H1 (cell line): ENCODE data around the gene TCF25. TPM values are rescaled to one million over a fixed set of nuclear protein-coding genes. Genes with fewer than 3 reads are reported as not detected.
A peak's percentile ranks its signal among the peaks of the same experiment; 100 is the strongest.

ENCODE experiments used
- CTCF ChIA-PET: fragments of 300-600 bp; sonication (Branson Sonifier 250); formaldehyde crosslinking; loops from one replicate; lab custom pipeline; 2021; ENCODE audit not compliant: partially characterized antibody; lab: Charles Lee
- POLR2A ChIA-PET: fragments of 300-600 bp; sonication (Branson Sonifier 250); formaldehyde crosslinking; loops from one replicate; lab custom pipeline; 2021; ENCODE audit warnings: inconsistent platforms; ENCODE audit not compliant: partially characterized antibody; lab: Charles Lee
- DNase-seq, 2 experiments: peaks; one replicate each; pipeline versions ENCODE4 v3.0.0 to v3.0.0-alpha.2; 2010 to 2022; ENCODE audit warnings: low spot score in 2 of 2, low read depth in 1 of 2, mixed read lengths in 1 of 2
- FAIRE-seq: peaks from 2 replicates; lab custom pipeline; 2011; peaks lifted over from hg19 to GRCh38; lab: Jason Lieb, UNC
- H2AFZ ChIP-seq: 2 replicates; pipeline ENCODE4 v1.8.1; 2012; ENCODE audit warnings: low read length, inconsistent platforms
- H2AK5ac ChIP-seq: 2 replicates; pipeline ENCODE4 v1.6.1; 2013; ENCODE audit warnings: low read depth, low read length
- H2BK120ac ChIP-seq: replicated peaks from 2 replicates; pipeline ENCODE3; 2013; ENCODE audit warnings: low read depth, low read length, inconsistent platforms
- H2BK12ac ChIP-seq: 2 replicates; pipeline ENCODE4 v1.6.1; 2013; ENCODE audit warnings: low read depth, low read length
- H2BK15ac ChIP-seq: 2 replicates; pipeline ENCODE4 v1.6.1; 2013; ENCODE audit warnings: low read length
- H2BK20ac ChIP-seq: 2 replicates; pipeline ENCODE4 v1.6.1; 2013; ENCODE audit warnings: low read length
- H2BK5ac ChIP-seq: 2 replicates; pipeline ENCODE4 v1.6.1; 2013; ENCODE audit warnings: low read depth, low read length
- H3K14ac ChIP-seq: 2 replicates; pipeline ENCODE4 v1.6.1; 2013; ENCODE audit warnings: inconsistent platforms; ENCODE audit not compliant: insufficient read length
- H3K18ac ChIP-seq: 2 replicates; pipeline ENCODE4 v1.6.1; 2013; ENCODE audit warnings: low read length; ENCODE audit errors: extremely low read depth
- H3K23ac ChIP-seq: 2 replicates; pipeline ENCODE4 v1.6.1; 2013; ENCODE audit warnings: inconsistent platforms; ENCODE audit not compliant: insufficient read length
- H3K23me2 ChIP-seq: 2 replicates; pipeline ENCODE4 v1.6.1; 2013; ENCODE audit warnings: low read depth, low read length
- H3K27ac ChIP-seq: 2 replicates; pipeline ENCODE4 v1.6.1; 2011; ENCODE audit warnings: low read depth, low read length, inconsistent platforms
- H3K27me3 ChIP-seq, 4 experiments: replicated peaks in 1 of 4; 1 replicate in 1 of 4; 2 replicates in 3 of 4; pipeline versions ENCODE4 v1.6.1 to v1.8.1; 2011 to 2013; ENCODE audit warnings: low read length in 3 of 4, mild to moderate bottlenecking in 3 of 4, inconsistent platforms in 2 of 4, mixed read lengths in 2 of 4, moderate library complexity in 1 of 4; ENCODE audit not compliant: control insufficient read depth in 3 of 4, insufficient read depth in 3 of 4; ENCODE audit errors: extremely low read depth in 1 of 4
- H3K36me3 ChIP-seq, 4 experiments: 2 replicates each; pipeline versions ENCODE4 v1.6.1 to v1.8.1; 2011 to 2013; ENCODE audit warnings: mild to moderate bottlenecking in 4 of 4, low read length in 3 of 4, moderate library complexity in 2 of 4, control low read depth in 1 of 4, inconsistent platforms in 1 of 4; ENCODE audit not compliant: insufficient read depth in 4 of 4, control insufficient read depth in 2 of 4
- H3K4ac ChIP-seq: replicated peaks from 2 replicates; pipeline ENCODE3; 2013; ENCODE audit warnings: low read length, low read depth, mixed read lengths, inconsistent platforms; ENCODE audit not compliant: insufficient read length
- H3K4me1 ChIP-seq, 4 experiments: replicated peaks in 1 of 4; 1 replicate in 1 of 4; 2 replicates in 3 of 4; pipeline versions ENCODE4 v1.6.1 to v1.8.1; 2011 to 2013; ENCODE audit warnings: low read length in 3 of 4, inconsistent platforms in 2 of 4, mixed read lengths in 1 of 4; ENCODE audit not compliant: insufficient read depth in 4 of 4, control insufficient read depth in 3 of 4
- H3K4me2 ChIP-seq, 2 experiments: 2 replicates each; pipeline versions ENCODE4 v1.6.1 to v1.8.1; 2011 to 2013; ENCODE audit warnings: low read depth in 2 of 2, low read length in 2 of 2, control low read depth in 1 of 2, inconsistent platforms in 1 of 2, mild to moderate bottlenecking in 1 of 2; ENCODE audit not compliant: insufficient read depth in 1 of 2
- H3K4me3 ChIP-seq, 4 experiments: fragments of 200-600, 300-600 bp in 1 of 4; sonication (generic), shearing (Covaris generic), sonication (Bioruptor Twin) in 1 of 4; 2 replicates each; pipeline versions ENCODE4 v1.5.1 to v1.8.1; 2011 to 2016; ENCODE audit warnings: low read length in 4 of 4, low read depth in 3 of 4, control low read depth in 2 of 4, inconsistent platforms in 2 of 4, mild to moderate bottlenecking in 2 of 4, mixed read lengths in 1 of 4, moderate library complexity in 1 of 4; ENCODE audit not compliant: insufficient read depth in 2 of 4; ENCODE audit errors: extremely low read depth in 1 of 4
- H3K56ac ChIP-seq: replicated peaks from 2 replicates; pipeline ENCODE3; 2013; ENCODE audit warnings: low read depth, mild to moderate bottlenecking, mixed read lengths, low read length, inconsistent platforms; ENCODE audit not compliant: insufficient read length
- H3K79me1 ChIP-seq: 2 replicates; pipeline ENCODE4 v1.6.1; 2013; ENCODE audit warnings: low read depth, low read length, control low read depth
- H3K79me2 ChIP-seq, 2 experiments: 2 replicates each; pipeline versions ENCODE4 v1.6.1 to v1.8.1; 2012 to 2013; ENCODE audit warnings: low read length in 2 of 2, mild to moderate bottlenecking in 2 of 2, inconsistent platforms in 1 of 2; ENCODE audit not compliant: insufficient read depth in 2 of 2, control insufficient read depth in 1 of 2
- H3K9ac ChIP-seq, 4 experiments: replicated peaks in 1 of 4; 1 replicate in 1 of 4; 2 replicates in 3 of 4; pipeline versions ENCODE4 v1.6.1 to v1.8.1; 2011 to 2013; ENCODE audit warnings: low read depth in 3 of 4, low read length in 3 of 4, control low read depth in 2 of 4, mild to moderate bottlenecking in 2 of 4, moderate library complexity in 2 of 4, inconsistent platforms in 1 of 4; ENCODE audit errors: extremely low read depth in 1 of 4
- H3K9me3 ChIP-seq, 2 experiments: 2 replicates each; pipeline versions ENCODE4 v1.6.1 to v1.8.1; 2012 to 2013; ENCODE audit warnings: mild to moderate bottlenecking in 2 of 2, moderate library complexity in 2 of 2, control low read depth in 1 of 2, inconsistent platforms in 1 of 2, low read depth in 1 of 2, low read length in 1 of 2, mixed read lengths in 1 of 2; ENCODE audit not compliant: insufficient read depth in 2 of 2
- H4K20me1 ChIP-seq, 2 experiments: replicated peaks in 1 of 2; 2 replicates each; pipeline versions ENCODE3 to v1.8.1; 2011 to 2013; ENCODE audit warnings: inconsistent platforms in 2 of 2, low read length in 2 of 2, mild to moderate bottlenecking in 1 of 2; ENCODE audit not compliant: insufficient read depth in 2 of 2, control insufficient read depth in 1 of 2
- H4K5ac ChIP-seq: 2 replicates; pipeline ENCODE4 v1.6.1; 2013; ENCODE audit warnings: low read length, low read depth, mixed read lengths, inconsistent platforms; ENCODE audit not compliant: insufficient read length
- H4K8ac ChIP-seq: 2 replicates; pipeline ENCODE4 v1.8.0; 2013; ENCODE audit warnings: mild to moderate bottlenecking, moderate library complexity, low read length, inconsistent platforms; ENCODE audit not compliant: insufficient read depth; ENCODE audit errors: extremely low read depth
- H4K91ac ChIP-seq: replicated peaks from 2 replicates; pipeline ENCODE3; 2013; ENCODE audit warnings: low read length, mixed read lengths, inconsistent platforms; ENCODE audit not compliant: insufficient read length
- BACH1 ChIP-seq: IDR thresholded peaks from 2 replicates; pipeline ENCODE4 v1.6.1; 2012; ENCODE audit warnings: low read length, improper control_type of control experiment
- RBBP5 ChIP-seq: IDR thresholded peaks from 2 replicates; pipeline ENCODE4 v1.7.1; 2012; ENCODE audit warnings: low read depth, mild to moderate bottlenecking, inconsistent platforms, low read length, moderate library complexity, borderline replicate concordance
- WGBS, 2 experiments: shearing (Covaris generic) in 1 of 2; methylation state at CpG; one replicate each; pipeline versions ENCODE4 v1.1.6 to v1.1.7; 2013 to 2015; ENCODE audit warnings: low lambda C conversion rate in 2 of 2, mixed read lengths in 2 of 2, inconsistent platforms in 1 of 2, low coverage in 1 of 2, missing lambda C conversion rate in 1 of 2; ENCODE audit not compliant: insufficient replicate concordance in 2 of 2, insufficient coverage in 1 of 2, insufficient read length in 1 of 2; ENCODE audit errors: extremely low coverage in 1 of 2, missing lambda C conversion rate in 1 of 2; 5-methylcytosine and 5-hydroxymethylcytosine counted together
- polyA plus RNA-seq, 7 experiments: library from polyadenylated mRNA; depleted of rRNA in 3 of 7; stranded (reverse) in 5 of 7; unstranded in 2 of 7; fragments of >200 nt in 5 of 7; fragments of 200-250 nt in 2 of 7; gene quantifications; 1 replicate in 5 of 7; 2 replicates in 1 of 7; 4 replicates in 1 of 7; pipeline versions ENCODE4 v1.2.1 to v1.2.3, GENCODE V29; 2011 to 2013; ENCODE audit warnings: missing spikeins in 2 of 7, mixed read lengths in 2 of 7
- total RNA-seq: library from RNA; stranded (reverse); fragmentation: NEBNext Ultra II Directional; extraction: Animal tissue kit (Norgen Biotek cat#: 25700); gene quantifications from 2 replicates; pipeline ENCODE4 v1.2.1, GENCODE V29; 2021

Gene TCF25
- total and polyA plus RNA-seq, 2 of the 8 experiments (the other 6 are each of a cell fraction or from before 2014, with no cell fraction given), result 78.1 to 102 TPM

DNA sequence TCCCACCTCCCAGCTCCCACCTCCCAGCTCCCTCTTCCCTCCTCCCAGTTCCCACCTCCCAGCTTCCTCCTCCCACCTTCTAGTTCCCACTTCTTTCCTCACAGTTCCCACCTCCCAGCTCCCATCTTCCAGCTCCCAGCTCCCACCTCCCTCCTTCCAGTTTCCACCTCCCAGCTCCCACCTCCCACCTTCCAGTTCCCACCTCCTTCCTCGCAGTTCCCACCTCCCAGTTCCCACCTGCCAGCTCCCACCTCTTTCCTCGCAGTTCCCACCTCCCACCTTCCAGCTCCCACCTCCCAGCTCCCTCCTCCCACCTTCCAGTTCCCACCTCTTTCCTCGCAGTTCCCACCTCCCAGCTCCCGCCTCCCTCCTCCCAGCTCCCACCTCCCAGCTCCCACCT is 34.8 kb downstream of the TCF25 start:
- WGBS, 2 experiments, result no CpG with 5 or more reads among the region's 4 CpGs
- Histone ChIP-seq H2BK120ac (no peak overlapping the region), H4K91ac (no peak overlapping the region), H3K79me2 (no peaks in the 10 kb centered on the region), H4K5ac (no peak overlapping the region), H3K4me3 (no peak overlapping the region), H3K4ac (no peak overlapping the region), H3K56ac (no peak overlapping the region), H3K4me1 (peaks cover 0 to 2% (median 0%) of the 10 kb centered on the region in 4 experiments; a peak in 4 of 7 replicates), H3K9ac (no peak overlapping the region), H3K23ac (no peak overlapping the region), H3K18ac (no peak overlapping the region), H3K23me2 (no peaks in the 10 kb centered on the region; the same call in 1 of the 2 replicates), H2BK15ac (no peak overlapping the region), H3K27me3 (no peaks in the 10 kb centered on the region), H2BK20ac (no peak overlapping the region), H2AFZ (no peak overlapping the region), H3K79me1 (no peaks in the 10 kb centered on the region), H3K9me3 (peaks cover 0 to 19% of the 10 kb centered on the region in 2 experiments; a peak in 3 of 4 replicates), H3K36me3 (peaks cover 2 to 17% (median 9%) of the 10 kb centered on the region in 4 experiments; a peak in 7 of 8 replicates), H2BK5ac (no peak overlapping the region), H4K8ac (no peak overlapping the region), H4K20me1 (no peaks in the 10 kb centered on the region), H3K4me2 (no peak overlapping the region), H2BK12ac (no peak overlapping the region), H2AK5ac (no peak overlapping the region), H3K27ac (no peak overlapping the region), H3K14ac (no peak overlapping the region)
- DNase-seq (no peak), FAIRE-seq (no peak)
- POLR2A ChIA-PET, result interaction anchor here (0.9 to 6.5 kb wide), 4 partner anchors 10 to 65 kb away, joined by 3 to 71 read pairs (median 10); partner anchors contain the start of genes MC1R and TUBB3
- TF ChIP-seq RBBP5 (no peak), BACH1 (peak; percentile 75)
- CTCF ChIA-PET, result interaction anchor here (0.9 to 5.9 kb wide), 6 partner anchors 13 to 170 kb away, joined by 3 to 70 read pairs (median 11); partner anchors contain the start of genes MC1R and TUBB3
